Esophagus (tissue), 2 donors: ENCODE measurements around the gene POLR3C. TPM values are rescaled to one million over a fixed set of nuclear protein-coding genes. Genes with fewer than 3 reads are reported as not detected.
"Not testable (repeated sequence)": the region's sequence is repeated elsewhere in the genome, so short reads cannot be mapped to it uniquely, and the experiment has no call there.

Source experiments
- H3K27ac ChIP-seq, 2 donors: one replicate each; pipeline ENCODE4 v1.5.1; 2013; ENCODE audit warnings: low read depth in 2 of 2, mild to moderate bottlenecking in 2 of 2, inconsistent platforms in 1 of 2, low read length in 1 of 2, moderate library complexity in 1 of 2
- H3K27me3 ChIP-seq, 2 donors: one replicate each; pipeline ENCODE4 v1.6.1; 2013; ENCODE audit warnings: low read length in 2 of 2, control low read depth in 1 of 2, mild to moderate bottlenecking in 1 of 2; ENCODE audit not compliant: insufficient read depth in 2 of 2, control insufficient read depth in 1 of 2
- H3K36me3 ChIP-seq, 2 donors: one replicate each; pipeline ENCODE4 v1.6.1; 2013; ENCODE audit warnings: low read length in 1 of 2; ENCODE audit not compliant: control insufficient read depth in 2 of 2, insufficient read depth in 2 of 2
- H3K4me1 ChIP-seq, 2 donors: one replicate each; pipeline ENCODE4 v1.6.1; 2013; ENCODE audit warnings: low read length in 1 of 2; ENCODE audit not compliant: control insufficient read depth in 2 of 2, insufficient read depth in 2 of 2
- H3K4me3 ChIP-seq, 2 donors: one replicate each; pipeline ENCODE4 v1.5.1; 2013; ENCODE audit warnings: low read length in 2 of 2, mild to moderate bottlenecking in 2 of 2, low read depth in 1 of 2, moderate library complexity in 1 of 2
- H3K9me3 ChIP-seq, 2 donors: one replicate each; pipeline ENCODE4 v1.6.1; 2013; ENCODE audit warnings: mild to moderate bottlenecking in 2 of 2, low read depth in 1 of 2, low read length in 1 of 2, moderate library complexity in 1 of 2; ENCODE audit not compliant: control insufficient read depth in 2 of 2, insufficient read depth in 1 of 2
- WGBS, 2 donors: extraction: QIAGEN DNeasy Blood & Tissue Kit; methylation state at CpG; one replicate each; pipeline ENCODE4 v1.1.7; 2013; 5-methylcytosine and 5-hydroxymethylcytosine counted together
- polyA plus RNA-seq, 2 donors: library from polyadenylated mRNA; stranded (reverse); fragments of 200-250 nt; gene quantifications; one replicate each; pipeline ENCODE4 v1.2.3, GENCODE V29; 2013
- donor health status: healthy with polysubstance abuse.
- donor health status: Bipolar disorder and iron deficiency.

The POLR3C gene
- polyA plus RNA-seq: 10 to 100 TPM in 1 of 2 donors, 1 to 10 TPM in 1; 9.0 to 15.1 TPM

GRCh38 chr1:145823565-145824498, at the start of gene POLR3C, which contains the start of gene RNF115:
TSS of gene POLR3C (plus strand) at chr1:145824200. CDS start at chr1:145825777, 1,577 bp downstream.
TSS of gene RNF115 (minus strand) at chr1:145824095. CDS start at chr1:145823873, 222 bp downstream.
- Histone ChIP-seq H3K36me3 (peaks cover 4 to 6% of the 10 kb centered on the region in 2 donors), H3K9me3 (no peaks in the 10 kb centered on the region), H3K4me3 (peak within 1 kb of the TSS; percentile 75 to 85), H3K4me1 (no peaks in the 10 kb centered on the region), H3K27me3 (no peaks in the 10 kb centered on the region), H3K27ac (peak within 1 kb of the TSS; percentile 79 to 87)
- 0% methylated on average over 75 to 89 of the region's 89 CpGs for WGBS, 2 donors

GRCh38 chr1:145777357-145778145, 46.4 kb upstream of the POLR3C start:
- 85 to 86% methylated on average over 1 of the region's 1 CpG for WGBS, 2 donors
- Histone ChIP-seq H3K27me3 (no peaks in the 10 kb centered on the region), H3K27ac (no peak overlapping the region), H3K4me3 (no peak overlapping the region), H3K36me3 (no peaks in the 10 kb centered on the region), H3K9me3 (no peaks in the 10 kb centered on the region), H3K4me1 (no peaks in the 10 kb centered on the region)

GRCh38 chr1:145778146-145778540, 45.9 kb upstream of the POLR3C start:
- Histone ChIP-seq H3K36me3 (no peaks in the 10 kb centered on the region), H3K9me3 (no peaks in the 10 kb centered on the region), H3K27ac (no peak overlapping the region), H3K4me3 (no peak overlapping the region), H3K4me1 (no peaks in the 10 kb centered on the region), H3K27me3 (no peaks in the 10 kb centered on the region)
- WGBS, 2 donors: 89 to 90% methylated on average over 1 of the region's 1 CpG

GRCh38 chr1:145782272-145783099, 41.5 kb upstream of the POLR3C start:
- H3K4me1 ChIP-seq: no peaks in the 10 kb centered on the region
- H3K9me3 ChIP-seq: no peaks in the 10 kb centered on the region
- WGBS, 2 donors: 70 to 72% methylated on average over 10 of the region's 10 CpGs
- H3K27me3 ChIP-seq: no peaks in the 10 kb centered on the region
- no peaks in the 10 kb centered on the region for H3K36me3 ChIP-seq
- H3K27ac ChIP-seq: peak overlapping the region; percentile 68 to 81
- H3K4me3 ChIP-seq: no peak overlapping the region

- no peak overlapping the region for H3K4me3 ChIP-seq
- H3K36me3 ChIP-seq: no peaks in the 10 kb centered on the region
- H3K4me1 ChIP-seq: no peaks in the 10 kb centered on the region
- peak overlapping the region in 1 of 2 donors; percentile 8 for H3K27ac ChIP-seq
- H3K9me3 ChIP-seq: no peaks in the 10 kb centered on the region
- no peaks in the 10 kb centered on the region for H3K27me3 ChIP-seq
- 82 to 91% methylated on average over 3 of the region's 3 CpGs for WGBS, 2 donors
Measured at GRCh38 chr1:145784409-145784808, 39.6 kb upstream of the POLR3C start.

- no peaks in the 10 kb centered on the region for H3K36me3 ChIP-seq
- no peaks in the 10 kb centered on the region for H3K27me3 ChIP-seq
- H3K4me3 ChIP-seq: no peak overlapping the region
- 46 to 47% methylated on average over 1 of the region's 1 CpG for WGBS, 2 donors
- H3K9me3 ChIP-seq: no peaks in the 10 kb centered on the region
- peak overlapping the region; percentile 22 to 47 for H3K27ac ChIP-seq
- H3K4me1 ChIP-seq: no peaks in the 10 kb centered on the region
Measured at GRCh38 chr1:145785547-145785946, 38.5 kb upstream of the POLR3C start.

GRCh38 chr1:145786271-145786670, 37.7 kb upstream of the POLR3C start:
- Histone ChIP-seq H3K4me3 (no peak overlapping the region), H3K27ac (no peak overlapping the region), H3K4me1 (no peaks in the 10 kb centered on the region), H3K9me3 (no peaks in the 10 kb centered on the region), H3K27me3 (no peaks in the 10 kb centered on the region), H3K36me3 (no peaks in the 10 kb centered on the region)
- WGBS, 2 donors: 30 to 53% methylated on average over 1 of the region's 1 CpG

- no peak overlapping the region for H3K27ac ChIP-seq
- no peaks in the 10 kb centered on the region for H3K36me3 ChIP-seq
- H3K4me3 ChIP-seq: no peak overlapping the region
- no peaks in the 10 kb centered on the region for H3K9me3 ChIP-seq
- no peaks in the 10 kb centered on the region for H3K27me3 ChIP-seq
- WGBS, 2 donors: 100% methylated on average over 3 of the region's 3 CpGs
- no peaks in the 10 kb centered on the region for H3K4me1 ChIP-seq
Measured at GRCh38 chr1:145788580-145788979, 35.4 kb upstream of the POLR3C start.

GRCh38 chr1:145791860-145792259, 32.1 kb upstream of the POLR3C start:
- H3K27me3 ChIP-seq, H3K4me1 ChIP-seq, H3K9me3 ChIP-seq, H3K4me3 ChIP-seq, H3K36me3 ChIP-seq, H3K27ac ChIP-seq: not testable (repeated sequence)
- 64 to 86% methylated on average over 2 of the region's 2 CpGs for WGBS, 2 donors
